Fibroblast of the aortic adventitia (primary cell): ENCODE data around the gene CUX1. TPM values are rescaled to one million over a fixed set of nuclear protein-coding genes. Genes with fewer than 3 reads are reported as not detected.
A peak's percentile ranks its signal among the peaks of the same experiment; 100 is the strongest.

Experiments used
- DNase-seq: peaks from one replicate; pipeline ENCODE4 v3.0.0-alpha.2; 2010; ENCODE audit warnings: low read depth
- H3K4me3 ChIP-seq: 2 replicates; pipeline ENCODE4 v1.5.1; 2011; ENCODE audit warnings: low read depth, mild to moderate bottlenecking, control low read depth, low read length, moderate library complexity
- total RNA-seq: library from RNA; depleted of rRNA; stranded (reverse); fragments of >200 nt; gene quantifications from 2 replicates; pipeline ENCODE4 v1.2.3, GENCODE V29; 2012; ENCODE audit warnings: low replicate concordance
- TF ChIP-seq, protein P1 (sequence below): IDR thresholded peaks from 2 replicates; pipeline ENCODE4 v1.5.1; 2011; ENCODE audit warnings: mild to moderate bottlenecking, low read length, control low read depth, inconsistent platforms; ENCODE audit not compliant: insufficient read depth

CUX1 gene
- total RNA-seq, 1 donor = 44.2 TPM

DNA sequence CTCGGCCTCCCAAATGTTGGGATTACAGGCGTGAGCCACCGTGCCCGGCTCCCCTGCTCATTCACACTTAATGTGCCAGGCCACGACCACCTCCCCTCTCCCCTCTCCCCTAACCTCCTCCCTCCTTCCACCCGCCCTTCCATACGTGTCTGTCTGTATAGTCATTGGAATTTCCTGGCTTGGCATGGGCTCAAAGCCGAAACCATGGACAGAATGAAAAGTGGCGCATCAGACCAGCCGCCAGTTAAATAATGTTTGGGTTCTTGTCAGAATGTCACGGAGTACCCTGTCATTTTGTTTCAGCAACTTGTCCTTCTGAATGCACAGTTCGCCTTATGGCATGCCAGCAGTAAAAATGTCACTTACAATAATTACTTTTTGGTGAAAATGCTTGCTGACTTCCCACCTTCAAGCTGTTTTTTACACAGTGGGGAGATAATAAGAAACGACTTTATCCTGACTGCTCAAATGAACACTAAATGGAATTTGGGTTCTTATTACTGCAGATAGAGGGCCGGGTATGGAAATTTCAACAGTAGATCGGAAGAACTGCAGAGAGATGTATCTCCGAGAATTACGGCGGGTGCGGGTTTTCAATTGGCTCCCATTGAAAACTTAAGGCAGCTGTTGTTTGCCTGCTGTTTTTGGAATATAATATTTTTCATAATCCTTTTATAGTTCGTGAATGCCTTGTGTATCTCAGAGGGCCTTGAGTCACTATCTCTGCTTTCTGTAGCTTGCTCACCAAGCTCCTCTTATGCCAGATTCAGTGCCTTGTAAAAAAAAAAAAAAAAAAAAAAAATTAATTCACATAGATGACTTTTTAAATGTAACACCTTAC is 403.8 kb downstream of the CUX1 start:
- peak; percentile 20 for DNase-seq
- no peak overlapping the region for H3K4me3 ChIP-seq
- TF ChIP-seq, protein P1, sequence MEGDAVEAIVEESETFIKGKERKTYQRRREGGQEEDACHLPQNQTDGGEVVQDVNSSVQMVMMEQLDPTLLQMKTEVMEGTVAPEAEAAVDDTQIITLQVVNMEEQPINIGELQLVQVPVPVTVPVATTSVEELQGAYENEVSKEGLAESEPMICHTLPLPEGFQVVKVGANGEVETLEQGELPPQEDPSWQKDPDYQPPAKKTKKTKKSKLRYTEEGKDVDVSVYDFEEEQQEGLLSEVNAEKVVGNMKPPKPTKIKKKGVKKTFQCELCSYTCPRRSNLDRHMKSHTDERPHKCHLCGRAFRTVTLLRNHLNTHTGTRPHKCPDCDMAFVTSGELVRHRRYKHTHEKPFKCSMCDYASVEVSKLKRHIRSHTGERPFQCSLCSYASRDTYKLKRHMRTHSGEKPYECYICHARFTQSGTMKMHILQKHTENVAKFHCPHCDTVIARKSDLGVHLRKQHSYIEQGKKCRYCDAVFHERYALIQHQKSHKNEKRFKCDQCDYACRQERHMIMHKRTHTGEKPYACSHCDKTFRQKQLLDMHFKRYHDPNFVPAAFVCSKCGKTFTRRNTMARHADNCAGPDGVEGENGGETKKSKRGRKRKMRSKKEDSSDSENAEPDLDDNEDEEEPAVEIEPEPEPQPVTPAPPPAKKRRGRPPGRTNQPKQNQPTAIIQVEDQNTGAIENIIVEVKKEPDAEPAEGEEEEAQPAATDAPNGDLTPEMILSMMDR = no peak

DNA sequence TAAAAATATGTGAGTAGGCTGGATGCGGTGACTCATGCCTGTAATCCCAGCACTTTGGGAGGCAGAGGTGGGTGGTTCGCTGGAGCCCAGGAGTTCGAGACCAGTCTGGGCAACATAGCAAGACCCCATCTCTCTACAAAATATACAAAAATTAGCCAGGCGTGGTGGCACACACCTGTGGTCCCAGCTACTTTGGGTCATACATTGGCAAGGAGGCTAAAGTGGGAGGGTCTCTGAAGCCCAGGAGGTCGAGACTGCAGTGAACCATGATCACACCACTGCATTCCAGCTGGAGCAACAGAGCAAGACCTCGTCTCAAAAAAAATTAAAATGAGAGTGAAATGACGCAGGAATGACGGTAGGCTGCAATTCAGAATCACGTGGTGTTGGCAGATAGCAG is 404.5 kb downstream of the CUX1 start:
- no peak for DNase-seq
- TF ChIP-seq, protein P1 = no peak

DNA sequence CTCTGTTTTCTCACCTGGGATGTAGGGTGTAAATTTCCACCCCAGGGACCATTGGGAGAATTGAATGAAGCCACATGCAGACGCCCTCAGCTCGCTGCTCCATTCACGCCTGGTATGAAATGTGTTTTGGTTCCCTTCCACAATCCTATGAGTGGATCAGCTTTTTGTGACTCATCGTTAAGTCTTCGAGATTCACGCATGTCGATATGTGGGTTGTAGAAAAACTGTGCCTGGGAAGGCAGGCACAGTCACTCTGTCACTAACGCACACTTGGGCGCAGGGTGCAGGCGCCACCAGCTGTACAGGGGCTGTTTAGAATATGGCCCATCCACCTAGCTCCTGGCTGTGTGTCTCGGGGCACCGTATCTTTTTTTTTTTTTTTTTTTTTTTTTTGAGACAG is 405.0 kb downstream of the CUX1 start:
- DNase-seq = no peak
- TF ChIP-seq, protein P1 = no peak
- no peak overlapping the region for H3K4me3 ChIP-seq

More for the DNA sequence above, 404.5 kb downstream of the CUX1 start:
- no peak overlapping the region for H3K4me3 ChIP-seq

DNA sequence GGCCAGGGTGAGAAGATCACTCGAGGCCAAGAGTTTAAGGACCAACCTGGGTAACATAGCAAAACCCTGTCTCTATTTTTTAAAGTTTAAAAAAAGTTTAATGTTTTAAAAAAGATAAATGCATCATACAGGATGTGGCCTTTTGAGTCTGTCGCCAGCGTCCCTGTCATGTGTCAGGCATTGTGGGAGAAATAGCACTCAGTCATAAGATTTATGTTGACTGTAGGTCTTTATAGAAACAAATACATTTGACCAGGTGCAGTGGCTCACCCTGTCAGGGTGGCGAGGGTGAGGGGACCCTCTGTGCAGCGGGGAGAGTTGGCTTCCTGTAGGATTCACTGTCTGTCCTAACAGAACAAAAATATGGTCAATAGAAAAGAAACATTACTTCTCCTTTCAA is 405.8 kb downstream of the CUX1 start:
- TF ChIP-seq, protein P1 = no peak
- no peak overlapping the region for H3K4me3 ChIP-seq
- DNase-seq = no peak

DNA sequence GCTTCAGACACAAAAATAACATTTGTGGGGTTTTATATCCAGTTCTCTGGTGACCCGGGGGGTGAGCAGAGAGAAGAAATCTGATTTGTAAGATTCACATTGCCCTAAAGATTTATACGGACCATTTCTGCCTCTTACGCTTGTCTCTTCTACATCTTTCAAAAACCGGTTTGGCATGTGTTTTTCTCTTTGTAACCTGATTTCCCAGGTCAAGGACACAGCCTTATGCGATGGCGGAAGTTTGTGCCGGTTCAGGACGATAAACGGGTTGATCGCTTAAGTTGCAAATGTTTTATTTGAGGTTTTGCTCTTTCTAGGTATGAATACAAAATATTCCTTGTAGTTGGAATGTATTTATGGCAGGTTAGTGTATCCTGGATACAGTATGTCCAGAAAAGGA is 407.6 kb downstream of the CUX1 start:
- TF ChIP-seq, protein P1 = no peak
- no peak overlapping the region for H3K4me3 ChIP-seq
- DNase-seq = no peak

DNA sequence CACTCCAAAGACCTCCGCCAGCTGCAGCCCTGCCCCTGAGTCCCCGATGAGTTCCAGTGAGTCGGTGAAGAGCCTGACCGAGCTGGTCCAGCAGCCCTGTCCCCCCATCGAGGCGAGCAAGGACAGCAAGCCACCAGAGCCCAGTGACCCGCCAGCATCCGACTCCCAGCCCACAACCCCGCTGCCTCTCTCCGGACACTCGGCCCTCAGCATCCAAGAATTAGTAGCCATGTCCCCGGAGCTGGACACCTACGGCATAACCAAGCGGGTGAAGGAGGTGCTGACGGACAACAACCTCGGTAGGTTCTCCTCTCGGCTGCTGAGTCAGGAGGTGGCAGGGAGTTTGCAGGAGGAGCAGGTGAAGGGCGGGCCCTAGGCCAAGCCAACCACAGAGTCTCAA is 409.9 kb downstream of the CUX1 start:
- no peak for DNase-seq
- no peak overlapping the region for H3K4me3 ChIP-seq
- TF ChIP-seq, protein P1 = no peak
